GM10847 (cell line): ENCODE data around the gene EEFSEC.

Experiments
- POLR2A ChIP-seq: IDR thresholded peaks from 2 replicates; pipeline ENCODE4 v1.6.1; 2011; ENCODE audit not compliant: insufficient read length; ENCODE audit errors: extremely low read depth

Gene EEFSEC

GRCh38 chr3:128421966-128422365 lies 268.7 kb downstream of the EEFSEC start:
- TF ChIP-seq POLR2A: no peak

- TF ChIP-seq POLR2A: no peak
These were observed 269.7 kb downstream of the EEFSEC start for GRCh38 chr3:128422762-128423524.

GRCh38 chr3:128423525-128424147 lies 270.4 kb downstream of the EEFSEC start:
- TF ChIP-seq POLR2A: no peak

- TF ChIP-seq POLR2A: no peak
These were observed 271.3 kb downstream of the EEFSEC start for GRCh38 chr3:128424508-128425069.

GRCh38 chr3:128425142-128425845 lies 272.0 kb downstream of the EEFSEC start:
- no peak for TF ChIP-seq POLR2A

GRCh38 chr3:128425846-128426127 lies 272.5 kb downstream of the EEFSEC start:
- no peak for TF ChIP-seq POLR2A

GRCh38 chr3:128426128-128426921 lies 273.0 kb downstream of the EEFSEC start:
- no peak for TF ChIP-seq POLR2A

GRCh38 chr3:128427175-128427857 lies 274.0 kb downstream of the EEFSEC start:
- TF ChIP-seq POLR2A: no peak

- no peak for TF ChIP-seq POLR2A
These were observed 274.9 kb downstream of the EEFSEC start for GRCh38 chr3:128427872-128428822.

- TF ChIP-seq POLR2A: no peak
These were observed 276.0 kb downstream of the EEFSEC start for GRCh38 chr3:128429275-128429674.

- TF ChIP-seq POLR2A: no peak
These were observed 276.5 kb downstream of the EEFSEC start for GRCh38 chr3:128429751-128430150.

- TF ChIP-seq POLR2A: no peak
These were observed 277.0 kb downstream of the EEFSEC start for GRCh38 chr3:128430301-128430700.

- no peak for TF ChIP-seq POLR2A
These were observed 277.4 kb downstream of the EEFSEC start for GRCh38 chr3:128430731-128431130.

- no peak for TF ChIP-seq POLR2A
These were observed 278.6 kb downstream of the EEFSEC start for GRCh38 chr3:128431803-128432300.
